ENCODE measurements around the gene CACFD1. TPM values are rescaled to one million over a fixed set of nuclear protein-coding genes. Genes with fewer than 3 reads are reported as not detected.

The CACFD1 gene
- total RNA-seq, 1 experiment from 2014 or later: 10.6 TPM

- Histone ChIP-seq H3K27ac (ENCODE audit: low read depth, low read length, poor library complexity, severe bottlenecking) (no peak overlapping the region), H3K36me3 (ENCODE audit: insufficient read depth, low read length, poor library complexity, severe bottlenecking) (no peaks in the 10 kb centered on the region), H3K9me3 (ENCODE audit: low read depth, low read length, poor library complexity, severe bottlenecking) (no peaks in the 10 kb centered on the region), H3K4me1 (ENCODE audit: insufficient read depth, low read length, poor library complexity, severe bottlenecking) (peaks cover 11% of the 10 kb centered on the region), H3K27me3 (replicated peaks; ENCODE audit: insufficient read depth, low read depth, low read length, poor library complexity) (no peaks in the 10 kb centered on the region), H3K4me3 (ENCODE audit: low read depth, low read length, poor library complexity, severe bottlenecking) (no peak overlapping the region)
- BruUV-seq (replicated peaks): no TSS peak
- no peak for DNase-seq (ENCODE audit: low spot score)
- CTCF ChIA-PET: no interaction called here
- POLR2A ChIA-PET (ENCODE audit: low non-redundant PET): no interaction called here
- intact Hi-C loops (cut with micrococcal nuclease; ENCODE audit: unreplicated experiment): no loop called here
- no peak for TF ChIP-seq CTCF (conservative IDR thresholded peaks at IDR 0.05; ENCODE audit: low read depth, low read length)
- TF ChIP-seq EZH2 (IDR thresholded peaks at IDR 0.05; ENCODE audit: borderline replicate concordance, low read depth, low read length, poor library complexity, severe bottlenecking): no peak
Measured at GRCh38 chr9:133509179-133510083, 49.7 kb downstream of the CACFD1 start.

GRCh38 chr9:133510926-133511505 lies 51.2 kb downstream of the CACFD1 start:
- no peak for DNase-seq (ENCODE audit: low spot score)
- ChIA-PET POLR2A (ENCODE audit: low non-redundant PET) (no interaction called here), CTCF (no interaction called here)
- no peaks in the 10 kb centered on the region for H3K27me3 ChIP-seq (replicated peaks; ENCODE audit: insufficient read depth, low read depth, low read length, poor library complexity)
- no peak overlapping the region for H3K4me3 ChIP-seq (ENCODE audit: low read depth, low read length, poor library complexity, severe bottlenecking)
- peaks cover 11% of the 10 kb centered on the region for H3K4me1 ChIP-seq (ENCODE audit: insufficient read depth, low read length, poor library complexity, severe bottlenecking)
- H3K9me3 ChIP-seq (ENCODE audit: low read depth, low read length, poor library complexity, severe bottlenecking): no peaks in the 10 kb centered on the region
- TF ChIP-seq CTCF (conservative IDR thresholded peaks at IDR 0.05; ENCODE audit: low read depth, low read length) (no peak), EZH2 (IDR thresholded peaks at IDR 0.05; ENCODE audit: borderline replicate concordance, low read depth, low read length, poor library complexity, severe bottlenecking) (no peak)
- no TSS peak for BruUV-seq (replicated peaks)
- intact Hi-C loops (cut with micrococcal nuclease; ENCODE audit: unreplicated experiment): no loop called here
- H3K27ac ChIP-seq (ENCODE audit: low read depth, low read length, poor library complexity, severe bottlenecking): no peak overlapping the region
- no peaks in the 10 kb centered on the region for H3K36me3 ChIP-seq (ENCODE audit: insufficient read depth, low read length, poor library complexity, severe bottlenecking)

- no TSS peak for BruUV-seq (replicated peaks)
- ChIA-PET POLR2A (ENCODE audit: low non-redundant PET) (no interaction called here), CTCF (no interaction called here)
- Histone ChIP-seq H3K27ac (ENCODE audit: low read depth, low read length, poor library complexity, severe bottlenecking) (no peak overlapping the region), H3K4me3 (ENCODE audit: low read depth, low read length, poor library complexity, severe bottlenecking) (no peak overlapping the region), H3K27me3 (replicated peaks; ENCODE audit: insufficient read depth, low read depth, low read length, poor library complexity) (no peaks in the 10 kb centered on the region), H3K36me3 (ENCODE audit: insufficient read depth, low read length, poor library complexity, severe bottlenecking) (no peaks in the 10 kb centered on the region), H3K4me1 (ENCODE audit: insufficient read depth, low read length, poor library complexity, severe bottlenecking) (peaks cover 11% of the 10 kb centered on the region), H3K9me3 (ENCODE audit: low read depth, low read length, poor library complexity, severe bottlenecking) (no peaks in the 10 kb centered on the region)
- DNase-seq (ENCODE audit: low spot score): no peak
- TF ChIP-seq EZH2 (IDR thresholded peaks at IDR 0.05; ENCODE audit: borderline replicate concordance, low read depth, low read length, poor library complexity, severe bottlenecking) (no peak), CTCF (conservative IDR thresholded peaks at IDR 0.05; ENCODE audit: low read depth, low read length) (no peak)
- intact Hi-C loops (cut with micrococcal nuclease; ENCODE audit: unreplicated experiment): no loop called here
Measured at GRCh38 chr9:133511607-133512006, 51.8 kb downstream of the CACFD1 start.
